ENCODE results near the gene POLR2A.
"Not testable (repeated sequence)": the region's sequence is repeated elsewhere in the genome, so short reads cannot be mapped to it uniquely, and the experiment has no call there.

POLR2A gene

GRCh38 chr17:7460850-7461660, 23.1 kb upstream of the POLR2A start:
- DNase-seq (ENCODE audit: low read depth in 2 of 2) = no peak

- no peak for DNase-seq (ENCODE audit: low read depth in 2 of 2)
These were observed 21.4 kb upstream of the POLR2A start for GRCh38 chr17:7462474-7463371.

GRCh38 chr17:7463372-7463846, 20.8 kb upstream of the POLR2A start:
- no peak for DNase-seq (ENCODE audit: low read depth in 2 of 2)

- no peak for DNase-seq (ENCODE audit: low read depth in 2 of 2)
These were observed 20.1 kb upstream of the POLR2A start for GRCh38 chr17:7464081-7464480.

- DNase-seq (ENCODE audit: low read depth in 2 of 2) = no peak
These were observed 18.4 kb upstream of the POLR2A start for GRCh38 chr17:7465597-7466275.

- no peak for DNase-seq (ENCODE audit: low read depth in 2 of 2)
These were observed 17.9 kb upstream of the POLR2A start for GRCh38 chr17:7466318-7466638.

- DNase-seq (ENCODE audit: low read depth in 2 of 2) = no peak
These were observed 17.4 kb upstream of the POLR2A start for GRCh38 chr17:7466639-7467341.

GRCh38 chr17:7467498-7467897, 16.7 kb upstream of the POLR2A start:
- DNase-seq (ENCODE audit: low read depth in 2 of 2) = no peak

- DNase-seq (ENCODE audit: low read depth in 2 of 2) = no peak
These were observed 15.9 kb upstream of the POLR2A start for GRCh38 chr17:7468290-7468689.

GRCh38 chr17:7468804-7469389, 15.3 kb upstream of the POLR2A start:
- no peak for DNase-seq (ENCODE audit: low read depth in 2 of 2)

GRCh38 chr17:7469843-7470242, 14.3 kb upstream of the POLR2A start:
- not testable (repeated sequence) for DNase-seq (ENCODE audit: low read depth in 2 of 2)

GRCh38 chr17:7470457-7470973, 13.7 kb upstream of the POLR2A start:
- not testable (repeated sequence) for DNase-seq (ENCODE audit: low read depth in 2 of 2)

- no peak for DNase-seq (ENCODE audit: low read depth in 2 of 2)
These were observed 12.4 kb upstream of the POLR2A start for GRCh38 chr17:7471729-7472128.

- DNase-seq (ENCODE audit: low read depth in 2 of 2) = not testable (repeated sequence)
These were observed 9.4 kb upstream of the POLR2A start for GRCh38 chr17:7474767-7475166.

- DNase-seq (ENCODE audit: low read depth in 2 of 2) = no peak
These were observed 8.3 kb upstream of the POLR2A start for GRCh38 chr17:7475764-7476422.

- DNase-seq (ENCODE audit: low read depth in 2 of 2) = no peak
These were observed 7.7 kb upstream of the POLR2A start for GRCh38 chr17:7476494-7476893.

GRCh38 chr17:7476951-7477350, 7.2 kb upstream of the POLR2A start:
- no peak for DNase-seq (ENCODE audit: low read depth in 2 of 2)

- DNase-seq (ENCODE audit: low read depth in 2 of 2) = peak in 1 of 2 donors; percentile 14
These were observed 6.5 kb upstream of the POLR2A start for GRCh38 chr17:7477392-7478275.
